Measurements from ENCODE around the gene FAM156A. TPM values are rescaled to one million over a fixed set of nuclear protein-coding genes. Genes with fewer than 3 reads are reported as not detected.

Gene FAM156A, protein sequence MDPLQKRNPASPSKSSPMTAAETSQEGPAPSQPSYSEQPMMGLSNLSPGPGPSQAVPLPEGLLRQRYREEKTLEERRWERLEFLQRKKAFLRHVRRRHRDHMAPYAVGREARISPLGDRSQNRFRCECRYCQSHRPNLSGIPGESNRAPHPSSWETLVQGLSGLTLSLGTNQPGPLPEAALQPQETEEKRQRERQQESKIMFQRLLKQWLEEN
- total RNA-seq: 10 to 100 TPM in 1 of 2 donors, 1 to 10 TPM in 1; 3.8 to 12.7 TPM

DNA sequence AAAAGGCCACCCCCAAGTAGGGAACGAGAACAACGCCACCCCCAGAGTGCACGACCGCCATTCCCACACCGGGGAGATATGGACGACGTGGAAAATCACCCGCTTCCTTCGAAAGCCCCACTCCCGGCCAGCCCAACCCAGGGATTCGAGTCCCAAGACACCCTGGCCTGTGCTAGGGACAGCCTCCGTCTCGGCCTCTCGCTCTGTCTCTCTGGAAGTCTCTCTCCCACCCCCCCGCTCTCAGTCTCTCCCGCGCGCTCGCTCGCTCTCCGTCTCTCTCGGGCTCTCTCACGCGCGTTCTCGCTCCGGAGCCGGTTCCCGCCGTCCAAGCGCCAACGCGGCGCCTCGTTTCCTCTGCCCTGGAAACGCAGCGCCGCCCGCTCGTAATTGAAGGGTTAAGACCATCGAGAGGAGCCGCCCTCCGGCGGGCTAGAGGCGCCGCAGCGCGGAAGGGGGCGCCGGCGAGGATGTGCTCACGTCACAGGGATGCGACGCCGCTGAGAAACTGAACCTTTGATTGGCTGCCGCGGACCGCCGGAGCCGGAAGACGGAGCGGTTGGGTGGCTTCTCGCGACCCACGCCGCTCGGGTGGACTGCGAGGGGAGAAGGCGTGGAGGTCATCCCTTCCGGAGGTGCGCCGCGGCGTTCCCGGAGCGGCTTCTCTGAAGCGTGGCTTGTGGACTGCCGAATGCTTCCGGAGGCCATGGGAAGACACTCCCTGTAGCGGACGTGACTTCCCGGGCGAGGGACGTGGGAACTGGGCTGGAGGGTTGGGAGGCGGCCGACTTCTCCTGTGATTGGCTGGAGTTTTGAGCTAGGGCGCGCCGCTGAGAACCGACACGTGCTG, at the start of gene FAM156A:
FAM156A (minus strand) TSS at position 406 of the 847 bp plus-strand sequence. CDS start 9,930 bp downstream, outside the sequence.

Other genes starting within 250 kb of the FAM156A start
- gene SSX2B, start 207.3 kb downstream of the FAM156A start, total RNA-seq: not detected
- gene SPANXN5, start 161.1 kb downstream of the FAM156A start, total RNA-seq: not detected
- not detected for gene XAGE5, start 147.2 kb downstream of the FAM156A start, total RNA-seq
- gene XAGE3, start 90.4 kb downstream of the FAM156A start, total RNA-seq: not detected
- gene FAM156B, start 61.2 kb downstream of the FAM156A start, total RNA-seq: 1 to 10 TPM; 3.4 to 7.7 TPM
- 1 to 10 TPM in 1 of 2 donors, under 1 TPM in 1; 1.00 to 1.4 TPM for gene GPR173, start 90.3 kb upstream of the FAM156A start, total RNA-seq
- 1 to 10 TPM; 3.3 to 3.4 TPM for gene TSPYL2, start 123.8 kb upstream of the FAM156A start, total RNA-seq
- 1 to 10 TPM; 6.5 to 7.3 TPM for gene KANTR, start 135.6 kb upstream of the FAM156A start, total RNA-seq

All from melanocyte of skin (primary cell).